ENCODE measurements around the gene CALD1.

CALD1 gene

GRCh38 chr7:134919240-134919641, 139.8 kb downstream of the CALD1 start:
- Histone ChIP-seq H3K27me3 (no peaks in the 10 kb centered on the region), H3K4me1 (no peaks in the 10 kb centered on the region), H3K4me3 (ENCODE audit: low read depth, low read length) (no peak overlapping the region), H3K36me3 (0 out of 2 replicates have a peak, but pooled peaks cover 3% of the 10 kb centered on the region), H3K9me3 (no peaks in the 10 kb centered on the region)
- DNase-seq: no peak
- TF ChIP-seq CTCF (IDR thresholded peaks at IDR 0.05; ENCODE audit: low read depth, low read length): no peak

GRCh38 chr7:134920026-134920753, 140.8 kb downstream of the CALD1 start:
- no peaks in the 10 kb centered on the region for H3K4me1 ChIP-seq
- H3K27me3 ChIP-seq: no peaks in the 10 kb centered on the region
- no peak for DNase-seq
- TF ChIP-seq CTCF (IDR thresholded peaks at IDR 0.05; ENCODE audit: low read depth, low read length): no peak
- H3K9me3 ChIP-seq: no peaks in the 10 kb centered on the region
- no peak overlapping the region for H3K4me3 ChIP-seq (ENCODE audit: low read depth, low read length)
- no peaks in the 10 kb centered on the region for H3K36me3 ChIP-seq

- Histone ChIP-seq H3K4me3 (ENCODE audit: low read depth, low read length) (no peak overlapping the region), H3K4me1 (no peaks in the 10 kb centered on the region), H3K27me3 (no peaks in the 10 kb centered on the region), H3K36me3 (no peaks in the 10 kb centered on the region), H3K9me3 (no peaks in the 10 kb centered on the region)
- TF ChIP-seq CTCF (IDR thresholded peaks at IDR 0.05; ENCODE audit: low read depth, low read length): no peak
- no peak for DNase-seq
Measured at GRCh38 chr7:134922720-134923704, 143.6 kb downstream of the CALD1 start.

GRCh38 chr7:134925766-134926165, 146.3 kb downstream of the CALD1 start:
- DNase-seq: no peak
- no peak overlapping the region for H3K4me3 ChIP-seq (ENCODE audit: low read depth, low read length)
- H3K27me3 ChIP-seq: no peaks in the 10 kb centered on the region
- TF ChIP-seq CTCF (IDR thresholded peaks at IDR 0.05; ENCODE audit: low read depth, low read length): no peak
- H3K36me3 ChIP-seq: peaks cover 4% of the 10 kb centered on the region; the same call in 1 of the 2 replicates
- no peaks in the 10 kb centered on the region for H3K9me3 ChIP-seq
- H3K4me1 ChIP-seq: no peaks in the 10 kb centered on the region

GRCh38 chr7:134926396-134926795, 147.0 kb downstream of the CALD1 start:
- Histone ChIP-seq H3K4me3 (ENCODE audit: low read depth, low read length) (no peak overlapping the region), H3K9me3 (no peaks in the 10 kb centered on the region), H3K27me3 (no peaks in the 10 kb centered on the region), H3K36me3 (peaks cover 4% of the 10 kb centered on the region; the same call in 1 of the 2 replicates), H3K4me1 (no peaks in the 10 kb centered on the region)
- no peak for DNase-seq
- no peak for TF ChIP-seq CTCF (IDR thresholded peaks at IDR 0.05; ENCODE audit: low read depth, low read length)

Data from BE2C (cell line).